H9 (cell line): Measurements from ENCODE around the gene PSMD7. TPM values are rescaled to one million over a fixed set of nuclear protein-coding genes. Genes with fewer than 3 reads are reported as not detected.
A peak's percentile ranks its signal among the peaks of the same experiment; 100 is the strongest.
"Not testable (repeated sequence)": the region's sequence is repeated elsewhere in the genome, so short reads cannot be mapped to it uniquely, and the experiment has no call there.

Experiments
- DNase-seq: peaks from one replicate; pipeline ENCODE4 v3.0.0-alpha.2; 2017
- H2AFZ ChIP-seq: one replicate; pipeline ENCODE4 v1.6.1; 2013; ENCODE audit warnings: mild to moderate bottlenecking, low read length, control low read depth, moderate library complexity
- H2AK5ac ChIP-seq: 2 replicates; pipeline ENCODE4 v1.6.1; 2013; ENCODE audit warnings: low read length, control low read depth, mixed read lengths; ENCODE audit not compliant: insufficient read length
- H2BK120ac ChIP-seq: one replicate; pipeline ENCODE4 v1.6.1; 2013; ENCODE audit warnings: low read depth, mild to moderate bottlenecking, low read length, control low read depth, inconsistent platforms; ENCODE audit not compliant: poor library complexity, severe bottlenecking
- H2BK12ac ChIP-seq: 2 replicates; pipeline ENCODE4 v1.6.1; 2013; ENCODE audit warnings: low read length, control low read depth, mixed read lengths, low read depth; ENCODE audit not compliant: insufficient read length
- H2BK15ac ChIP-seq: 2 replicates; pipeline ENCODE4 v1.6.1; 2013; ENCODE audit warnings: low read depth, low read length, control low read depth
- H2BK20ac ChIP-seq: one replicate; pipeline ENCODE4 v1.6.1; 2013; ENCODE audit warnings: low read depth, mild to moderate bottlenecking, low read length, control low read depth, inconsistent platforms; ENCODE audit not compliant: poor library complexity, severe bottlenecking
- H2BK5ac ChIP-seq: 2 replicates; pipeline ENCODE4 v1.6.1; 2013; ENCODE audit warnings: low read length, control low read depth, mixed read lengths; ENCODE audit not compliant: insufficient read length
- H3K14ac ChIP-seq: 2 replicates; pipeline ENCODE4 v1.6.1; 2013; ENCODE audit warnings: low read length, control low read depth; ENCODE audit not compliant: insufficient read depth
- H3K18ac ChIP-seq: 2 replicates; pipeline ENCODE4 v1.6.1; 2013; ENCODE audit warnings: low read depth, mild to moderate bottlenecking, mixed read lengths, low read length, control low read depth; ENCODE audit not compliant: insufficient read length
- H3K23ac ChIP-seq: 2 replicates; pipeline ENCODE4 v1.6.1; 2013; ENCODE audit warnings: low read length, control low read depth, mixed read lengths, low read depth; ENCODE audit not compliant: insufficient read length
- H3K23me2 ChIP-seq: 2 replicates; pipeline ENCODE4 v1.6.1; 2013; ENCODE audit warnings: low read depth, mild to moderate bottlenecking, mixed read lengths, low read length, control low read depth; ENCODE audit not compliant: insufficient read length, poor library complexity, severe bottlenecking
- H3K27ac ChIP-seq: 2 replicates; pipeline ENCODE4 v1.5.1; 2013; ENCODE audit warnings: low read length, control low read depth, mixed read lengths, low read depth; ENCODE audit not compliant: insufficient read length
- H3K27me3 ChIP-seq: 2 replicates; pipeline ENCODE4 v1.6.1; 2013; ENCODE audit warnings: low read length, control low read depth, inconsistent platforms; ENCODE audit not compliant: insufficient read depth
- H3K4ac ChIP-seq: 2 replicates; pipeline ENCODE4 v1.6.1; 2013; ENCODE audit warnings: low read depth, mild to moderate bottlenecking, control low read depth, inconsistent platforms, low read length, moderate library complexity
- H3K4me1 ChIP-seq: 2 replicates; pipeline ENCODE4 v1.6.1; 2013; ENCODE audit warnings: low read length, control low read depth, inconsistent platforms; ENCODE audit not compliant: insufficient read depth
- H3K4me2 ChIP-seq: 2 replicates; pipeline ENCODE4 v1.6.1; 2013; ENCODE audit warnings: low read length, control low read depth, mixed read lengths; ENCODE audit not compliant: insufficient read length, insufficient read depth
- H3K56ac ChIP-seq: 2 replicates; pipeline ENCODE4 v1.6.1; 2013; ENCODE audit warnings: low read depth, mild to moderate bottlenecking, mixed read lengths, low read length, control low read depth; ENCODE audit not compliant: insufficient read length
- H3K79me1 ChIP-seq: 2 replicates; pipeline ENCODE4 v1.6.1; 2013; ENCODE audit warnings: low read depth, mild to moderate bottlenecking, moderate library complexity, low read length, control low read depth, inconsistent platforms; ENCODE audit not compliant: insufficient read depth, poor library complexity, severe bottlenecking
- H3K79me2 ChIP-seq: 2 replicates; pipeline ENCODE4 v1.6.1; 2013; ENCODE audit warnings: low read length, control low read depth, inconsistent platforms; ENCODE audit not compliant: insufficient read depth
- H3K9ac ChIP-seq: 2 replicates; pipeline ENCODE4 v1.6.1; 2013; ENCODE audit warnings: low read length, control low read depth, mixed read lengths; ENCODE audit not compliant: insufficient read length; ENCODE audit errors: extremely low read depth
- H3K9me3 ChIP-seq: one replicate; pipeline ENCODE4 v1.6.1; 2013; ENCODE audit warnings: low read depth, low read length, inconsistent platforms; ENCODE audit not compliant: control insufficient read depth
- H3T11ph ChIP-seq: one replicate; pipeline ENCODE4 v1.6.1; 2013; ENCODE audit warnings: mild to moderate bottlenecking, low read length, control low read depth, inconsistent platforms
- H4K20me1 ChIP-seq: one replicate; pipeline ENCODE4 v1.6.1; 2013; ENCODE audit not compliant: control insufficient read depth, insufficient read length, insufficient read depth
- H4K5ac ChIP-seq: 2 replicates; pipeline ENCODE4 v1.6.1; 2013; ENCODE audit warnings: low read depth, mild to moderate bottlenecking, mixed read lengths, low read length, control low read depth; ENCODE audit not compliant: insufficient read length
- H4K8ac ChIP-seq: replicated peaks from 2 replicates; pipeline ENCODE4 v1.6.1; 2013; ENCODE audit warnings: low read length, control low read depth, mixed read lengths, low read depth; ENCODE audit not compliant: insufficient read length
- H4K91ac ChIP-seq: 2 replicates; pipeline ENCODE4 v1.6.1; 2013; ENCODE audit warnings: low read depth, mild to moderate bottlenecking, moderate library complexity, mixed read lengths, low read length, control low read depth; ENCODE audit not compliant: insufficient read length
- H3K27ac Mint-ChIP-seq, 3 experiments: 2 replicates in 2 of 3; 3 replicates in 1 of 3; pipeline ENCODE4 v1.8.0; 2020 to 2021; ENCODE audit warnings: mixed read lengths in 3 of 3, mild to moderate bottlenecking in 1 of 3, moderate library complexity in 1 of 3
- H3K27me3 Mint-ChIP-seq: 2 replicates; pipeline ENCODE4 v1.8.0; 2021; ENCODE audit warnings: low read depth, mild to moderate bottlenecking, moderate library complexity, mixed read lengths
- H3K36me3 Mint-ChIP-seq, 3 experiments: 2 replicates in 2 of 3; 3 replicates in 1 of 3; pipeline ENCODE4 v1.8.0; 2020 to 2021; ENCODE audit warnings: low read depth in 3 of 3, mixed read lengths in 3 of 3; ENCODE audit not compliant: insufficient read depth in 1 of 3
- H3K4me1 Mint-ChIP-seq, 2 experiments: 2 replicates each; pipeline ENCODE4 v1.8.0; 2020; ENCODE audit warnings: mixed read lengths in 2 of 2
- H3K4me3 Mint-ChIP-seq, 2 experiments: 2 replicates in 1 of 2; 3 replicates in 1 of 2; pipeline ENCODE4 v1.8.0; 2020 to 2021; ENCODE audit warnings: mild to moderate bottlenecking in 2 of 2, mixed read lengths in 2 of 2, moderate library complexity in 1 of 2
- H3K9me3 Mint-ChIP-seq, 2 experiments: 2 replicates in 1 of 2; 3 replicates in 1 of 2; pipeline ENCODE4 v1.8.0; 2020; ENCODE audit warnings: mild to moderate bottlenecking in 2 of 2, mixed read lengths in 2 of 2, moderate library complexity in 1 of 2
- CTCF ChIP-seq: fragments of 200-600 bp; sonication (generic); conservative IDR thresholded peaks from 3 replicates; pipeline ENCODE4 v1.8.0; 2021; ENCODE audit warnings: antibody characterized with exemption, mild to moderate bottlenecking
- WGBS: extraction: QIAGEN DNeasy Blood & Tissue Kit; methylation state at CpG from one replicate; pipeline ENCODE4 v1.1.7; 2013; ENCODE audit warnings: missing lambda C conversion rate, low lambda C conversion rate, mixed read lengths; ENCODE audit not compliant: insufficient read length; ENCODE audit errors: extremely low coverage; 5-methylcytosine and 5-hydroxymethylcytosine counted together
- total RNA-seq: library from RNA; stranded (reverse); gene quantifications from 2 replicates; pipeline ENCODE4 v1.2.1, GENCODE V29; 2021

Gene PSMD7
- total RNA-seq, 1 experiment from 2014 or later: 140 TPM

- WGBS: no CpG with 5 or more reads among the region's 7 CpGs
- H3K9me3 Mint-ChIP-seq: no peaks in the 10 kb centered on the region
- H3K23ac ChIP-seq: no peak overlapping the region
- H2BK12ac ChIP-seq: no peak overlapping the region
- H3K27me3 Mint-ChIP-seq: no peaks in the 10 kb centered on the region; the same call in 1 of the 2 replicates
- H3K23me2 ChIP-seq: no peaks in the 10 kb centered on the region
- H2AFZ ChIP-seq: no peak overlapping the region
- H2BK20ac ChIP-seq: no peak overlapping the region
- H3K4me3 Mint-ChIP-seq: no peak overlapping the region
- no peaks in the 10 kb centered on the region for H3K4me1 ChIP-seq
- H3K27ac ChIP-seq: no peak overlapping the region
- no peaks in the 10 kb centered on the region for H3K27me3 ChIP-seq
- no peak overlapping the region for H3K18ac ChIP-seq
- no peak overlapping the region for H2BK120ac ChIP-seq
- H4K20me1 ChIP-seq: no peaks in the 10 kb centered on the region
- no peaks in the 10 kb centered on the region for H3K9me3 ChIP-seq
- no peak overlapping the region for H3K56ac ChIP-seq
- no peaks in the 10 kb centered on the region for H3K79me2 ChIP-seq
- H3K9ac ChIP-seq: no peak overlapping the region
- H3K4me1 Mint-ChIP-seq: peaks cover 0 to 4% of the 10 kb centered on the region in 2 experiments; a peak in 1 of 4 replicates
- H3K4me2 ChIP-seq: no peak overlapping the region
- H2AK5ac ChIP-seq: no peak overlapping the region
- H3T11ph ChIP-seq: no peak overlapping the region
- no peaks in the 10 kb centered on the region for H3K79me1 ChIP-seq
- no peak overlapping the region for H4K91ac ChIP-seq
- TF ChIP-seq CTCF: no peak
- no peak overlapping the region for H3K4ac ChIP-seq
- no peak overlapping the region for H3K14ac ChIP-seq
- DNase-seq: no peak
- no peak overlapping the region for H2BK15ac ChIP-seq
- H4K8ac ChIP-seq: no peak overlapping the region
- H4K5ac ChIP-seq: no peak overlapping the region
- no peak overlapping the region for H2BK5ac ChIP-seq
- H3K27ac Mint-ChIP-seq: no peak overlapping the region
- peaks cover 13 to 33% (median 20%) of the 10 kb centered on the region in 3 experiments; a peak in 6 of 7 replicates for H3K36me3 Mint-ChIP-seq
Measured at GRCh38 chr16:74322301-74322710, 25.7 kb downstream of the PSMD7 start.

GRCh38 chr16:74324777-74325176 is 28.2 kb downstream of the PSMD7 start:
- not testable (repeated sequence) for H4K5ac ChIP-seq, H3K14ac ChIP-seq, H3K9me3 ChIP-seq, H3K23ac ChIP-seq, DNase-seq, H3K4me2 ChIP-seq, H4K91ac ChIP-seq, H4K20me1 ChIP-seq, H3K56ac ChIP-seq, H3K79me2 ChIP-seq, H3K9ac ChIP-seq, H2BK12ac ChIP-seq, H2BK5ac ChIP-seq, H3K9me3 Mint-ChIP-seq, H2AK5ac ChIP-seq, H2BK20ac ChIP-seq, H3K4ac ChIP-seq, H3K23me2 ChIP-seq, H3K4me3 Mint-ChIP-seq, H2AFZ ChIP-seq, H3K27me3 Mint-ChIP-seq, H3K79me1 ChIP-seq, H3T11ph ChIP-seq, H3K4me1 Mint-ChIP-seq, H3K18ac ChIP-seq, H3K27ac ChIP-seq, H3K4me1 ChIP-seq, H2BK120ac ChIP-seq, H3K27me3 ChIP-seq, H4K8ac ChIP-seq, H2BK15ac ChIP-seq
- peak overlapping the region in 1 of 3 experiments; percentile 61; a peak in 2 of 7 replicates for H3K27ac Mint-ChIP-seq
- peaks cover 18 to 40% (median 26%) of the 10 kb centered on the region in 3 experiments; a peak in 6 of 7 replicates for H3K36me3 Mint-ChIP-seq
- WGBS: no CpG with 5 or more reads among the region's 5 CpGs
